Measurements from ENCODE around the gene THAP11.
A peak's percentile ranks its signal among the peaks of the same experiment; 100 is the strongest.

Gene THAP11

GRCh38 chr16:67846320-67847063 is 4.4 kb downstream of the THAP11 start, which contains the start of gene NUTF2:
TSS of gene NUTF2 (plus strand) at chr16:67846933. CDS start at chr16:67865131, 18,198 bp downstream.
- Histone ChIP-seq H3K27ac (ENCODE audit: low read depth, low read length, poor library complexity, severe bottlenecking) (peak within 1 kb of the TSS; percentile 87), H3K4me3 (ENCODE audit: low read depth, low read length, poor library complexity, severe bottlenecking) (peak within 1 kb of the TSS; percentile 95), H3K27me3 (ENCODE audit: insufficient read depth, low read length) (no peaks in the 10 kb centered on the region), H3K4me1 (ENCODE audit: insufficient read depth, low read length, severe bottlenecking) (peaks cover 46% of the 10 kb centered on the region), H3K4me2 (ENCODE audit: low read length) (peak within 1 kb of the TSS; percentile 92), H3K9me3 (ENCODE audit: low read length) (no peaks in the 10 kb centered on the region), H3K36me3 (ENCODE audit: insufficient read depth, low read length) (peaks cover 6% of the 10 kb centered on the region), H3F3A (ENCODE audit: insufficient read depth, low read length) (no peaks in the 10 kb centered on the region), H2AFZ (ENCODE audit: low read length) (no peak within 1 kb of the TSS), H3K9ac (ENCODE audit: low read length) (peak within 1 kb of the TSS; percentile 85), H4K20me1 (ENCODE audit: insufficient read depth, low read length) (no peaks in the 10 kb centered on the region), H3K9me2 (ENCODE audit: low read depth, low read length) (no peaks in the 10 kb centered on the region), H3K79me2 (ENCODE audit: insufficient read depth, low read length) (peaks cover 27% of the 10 kb centered on the region)
- no peak for TF ChIP-seq EZH2 (IDR thresholded peaks at IDR 0.05; ENCODE audit: borderline replicate concordance, low read length)
- TF ChIP-seq CTCF (IDR thresholded peaks at IDR 0.05; ENCODE audit: low read length), result no peak

- H3K9me2 ChIP-seq (ENCODE audit: low read depth, low read length), result no peaks in the 10 kb centered on the region
- H2AFZ ChIP-seq (ENCODE audit: low read length), result no peak within 1 kb of the TSS
- H3K4me1 ChIP-seq (ENCODE audit: insufficient read depth, low read length, severe bottlenecking), result peaks cover 44% of the 10 kb centered on the region
- no peaks in the 10 kb centered on the region for H3F3A ChIP-seq (ENCODE audit: insufficient read depth, low read length)
- no peaks in the 10 kb centered on the region for H3K9me3 ChIP-seq (ENCODE audit: low read length)
- H3K4me3 ChIP-seq (ENCODE audit: low read depth, low read length, poor library complexity, severe bottlenecking), result peak within 1 kb of the TSS; percentile 95
- TF ChIP-seq CTCF (IDR thresholded peaks at IDR 0.05; ENCODE audit: low read length) (no peak), EZH2 (IDR thresholded peaks at IDR 0.05; ENCODE audit: borderline replicate concordance, low read length) (no peak)
- H3K4me2 ChIP-seq (ENCODE audit: low read length), result peak within 1 kb of the TSS; percentile 92
- peak within 1 kb of the TSS; percentile 87 for H3K27ac ChIP-seq (ENCODE audit: low read depth, low read length, poor library complexity, severe bottlenecking)
- H3K27me3 ChIP-seq (ENCODE audit: insufficient read depth, low read length), result no peaks in the 10 kb centered on the region
- peaks cover 6% of the 10 kb centered on the region for H3K36me3 ChIP-seq (ENCODE audit: insufficient read depth, low read length)
- H4K20me1 ChIP-seq (ENCODE audit: insufficient read depth, low read length), result no peaks in the 10 kb centered on the region
- H3K9ac ChIP-seq (ENCODE audit: low read length), result peak within 1 kb of the TSS; percentile 85
- H3K79me2 ChIP-seq (ENCODE audit: insufficient read depth, low read length), result peaks cover 34% of the 10 kb centered on the region
Measured at GRCh38 chr16:67847064-67847861, 5.1 kb downstream of the THAP11 start, which contains the start of gene CENPT. TSS of gene CENPT (minus strand) at chr16:67847693. CDS start at chr16:67833859, 13,834 bp downstream.

- Histone ChIP-seq H3K27me3 (ENCODE audit: insufficient read depth, low read length) (no peaks in the 10 kb centered on the region), H3K9me2 (ENCODE audit: low read depth, low read length) (no peaks in the 10 kb centered on the region), H3K9ac (ENCODE audit: low read length) (peak overlapping the region; percentile 85), H3K27ac (ENCODE audit: low read depth, low read length, poor library complexity, severe bottlenecking) (no peak overlapping the region), H3K9me3 (ENCODE audit: low read length) (no peaks in the 10 kb centered on the region), H3F3A (ENCODE audit: insufficient read depth, low read length) (no peaks in the 10 kb centered on the region), H3K4me1 (ENCODE audit: insufficient read depth, low read length, severe bottlenecking) (peaks cover 40% of the 10 kb centered on the region), H4K20me1 (ENCODE audit: insufficient read depth, low read length) (no peaks in the 10 kb centered on the region), H3K4me3 (ENCODE audit: low read depth, low read length, poor library complexity, severe bottlenecking) (peak overlapping the region; percentile 95), H2AFZ (ENCODE audit: low read length) (no peak overlapping the region), H3K36me3 (ENCODE audit: insufficient read depth, low read length) (peaks cover 6% of the 10 kb centered on the region), H3K79me2 (ENCODE audit: insufficient read depth, low read length) (peaks cover 38% of the 10 kb centered on the region), H3K4me2 (ENCODE audit: low read length) (peak overlapping the region; percentile 92)
- TF ChIP-seq EZH2 (IDR thresholded peaks at IDR 0.05; ENCODE audit: borderline replicate concordance, low read length) (no peak), CTCF (IDR thresholded peaks at IDR 0.05; ENCODE audit: low read length) (no peak)
Measured at GRCh38 chr16:67848118-67848517, 6.0 kb downstream of the THAP11 start.

Data from OCI-LY1 (cell line).